ENCODE data around the gene ATP5ME. TPM values are rescaled to one million over a fixed set of nuclear protein-coding genes. Genes with fewer than 3 reads are reported as not detected.

Gene ATP5ME
- total RNA-seq, 1 experiment from 2014 or later: 425 TPM

DNA sequence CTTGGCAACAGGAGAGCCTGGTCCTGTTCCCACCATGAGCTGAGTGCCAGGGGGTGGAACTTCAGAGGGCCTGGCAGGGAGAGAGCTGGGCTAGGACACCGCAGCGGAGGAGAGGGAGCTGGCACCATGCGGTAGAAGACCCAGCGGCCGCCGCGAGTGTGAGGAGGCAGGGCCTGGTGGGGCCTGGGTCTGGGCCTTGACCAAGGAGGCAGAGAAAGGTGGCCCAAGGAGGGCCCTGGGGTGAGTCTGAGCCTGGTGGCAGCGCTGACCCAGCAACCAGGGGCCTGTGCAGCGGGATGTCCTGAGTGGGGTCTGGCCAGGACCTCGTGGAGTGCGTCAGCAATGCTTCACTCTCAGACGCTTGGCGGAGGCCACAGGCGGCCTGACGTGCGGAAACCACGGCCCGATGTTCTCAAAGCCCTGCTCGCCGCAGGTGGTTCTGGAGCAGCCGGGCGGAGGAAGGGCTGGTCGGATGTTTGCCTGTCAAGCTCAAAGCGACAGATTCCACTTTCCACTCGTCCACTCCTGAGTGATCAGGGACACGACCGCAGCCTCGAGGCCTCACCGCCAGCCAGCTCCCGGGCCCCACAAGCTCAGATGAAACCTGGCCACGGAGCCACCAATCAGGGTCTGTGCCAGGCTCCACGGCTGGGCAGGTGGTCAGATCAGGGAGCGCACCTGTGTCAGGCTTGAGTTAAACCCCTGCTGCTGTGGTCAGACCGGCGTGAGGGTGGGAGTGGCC lies 20.8 kb downstream of the ATP5ME start:
- Histone ChIP-seq H3K9ac (ENCODE audit: extremely low read depth, insufficient read length, low read length) (no peak overlapping the region), H4K8ac (replicated peaks; ENCODE audit: insufficient read length, low read depth, low read length) (no peak overlapping the region), H3K27ac (ENCODE audit: insufficient read length, low read depth, low read length) (no peak overlapping the region), H3K4ac (ENCODE audit: low read depth, low read length) (no peak overlapping the region), H3T11ph (ENCODE audit: low read length) (no peak overlapping the region), H4K20me1 (ENCODE audit: control insufficient read depth, insufficient read depth, insufficient read length) (no peaks in the 10 kb centered on the region), H3K79me1 (ENCODE audit: insufficient read depth, low read depth, low read length, poor library complexity, severe bottlenecking) (no peaks in the 10 kb centered on the region), H2AK5ac (ENCODE audit: insufficient read length, low read length) (no peak overlapping the region), H3K14ac (ENCODE audit: insufficient read depth, low read length) (no peak overlapping the region), H3K23ac (ENCODE audit: insufficient read length, low read depth, low read length) (no peak overlapping the region), H2BK12ac (ENCODE audit: insufficient read length, low read depth, low read length) (no peak overlapping the region), H3K4me1 (ENCODE audit: insufficient read depth, low read length) (no peaks in the 10 kb centered on the region), H2BK5ac (ENCODE audit: insufficient read length, low read length) (no peak overlapping the region), H2BK15ac (ENCODE audit: low read depth, low read length) (no peak overlapping the region), H4K91ac (ENCODE audit: insufficient read length, low read depth, low read length) (no peak overlapping the region), H3K56ac (ENCODE audit: insufficient read length, low read depth, low read length) (no peak overlapping the region), H2BK120ac (ENCODE audit: low read depth, low read length, poor library complexity, severe bottlenecking) (no peak overlapping the region), H3K4me2 (ENCODE audit: insufficient read depth, insufficient read length, low read length) (no peak overlapping the region), H2AFZ (ENCODE audit: low read length) (no peak overlapping the region), H3K18ac (ENCODE audit: insufficient read length, low read depth, low read length) (no peak overlapping the region), H3K9me3 (ENCODE audit: control insufficient read depth, low read depth, low read length) (no peaks in the 10 kb centered on the region), H3K27me3 (ENCODE audit: insufficient read depth, low read length) (no peaks in the 10 kb centered on the region), H3K79me2 (ENCODE audit: insufficient read depth, low read length) (no peaks in the 10 kb centered on the region), H4K5ac (ENCODE audit: insufficient read length, low read depth, low read length) (no peak overlapping the region), H3K23me2 (ENCODE audit: insufficient read length, low read depth, low read length, poor library complexity, severe bottlenecking) (no peaks in the 10 kb centered on the region), H2BK20ac (ENCODE audit: low read depth, low read length, poor library complexity, severe bottlenecking) (no peak overlapping the region)
- no peaks in the 10 kb centered on the region; a peak in 1 of 7 replicates for H3K36me3 Mint-ChIP-seq (ENCODE audit: insufficient read depth in 1 of 3, low read depth in 3 of 3)
- H3K27ac Mint-ChIP-seq: no peak overlapping the region
- H3K4me1 Mint-ChIP-seq: peaks cover 2 to 15% of the 10 kb centered on the region in 2 experiments; a peak in 3 of 4 replicates
- H3K9me3 Mint-ChIP-seq: no peaks in the 10 kb centered on the region; a peak in 1 of 5 replicates
- WGBS (ENCODE audit: extremely low coverage, insufficient read length, low lambda C conversion rate): no CpG with 5 or more reads among the region's 35 CpGs
- no peaks in the 10 kb centered on the region; the same call in none of the 2 replicates for H3K27me3 Mint-ChIP-seq (ENCODE audit: low read depth)
- TF ChIP-seq, protein P1, sequence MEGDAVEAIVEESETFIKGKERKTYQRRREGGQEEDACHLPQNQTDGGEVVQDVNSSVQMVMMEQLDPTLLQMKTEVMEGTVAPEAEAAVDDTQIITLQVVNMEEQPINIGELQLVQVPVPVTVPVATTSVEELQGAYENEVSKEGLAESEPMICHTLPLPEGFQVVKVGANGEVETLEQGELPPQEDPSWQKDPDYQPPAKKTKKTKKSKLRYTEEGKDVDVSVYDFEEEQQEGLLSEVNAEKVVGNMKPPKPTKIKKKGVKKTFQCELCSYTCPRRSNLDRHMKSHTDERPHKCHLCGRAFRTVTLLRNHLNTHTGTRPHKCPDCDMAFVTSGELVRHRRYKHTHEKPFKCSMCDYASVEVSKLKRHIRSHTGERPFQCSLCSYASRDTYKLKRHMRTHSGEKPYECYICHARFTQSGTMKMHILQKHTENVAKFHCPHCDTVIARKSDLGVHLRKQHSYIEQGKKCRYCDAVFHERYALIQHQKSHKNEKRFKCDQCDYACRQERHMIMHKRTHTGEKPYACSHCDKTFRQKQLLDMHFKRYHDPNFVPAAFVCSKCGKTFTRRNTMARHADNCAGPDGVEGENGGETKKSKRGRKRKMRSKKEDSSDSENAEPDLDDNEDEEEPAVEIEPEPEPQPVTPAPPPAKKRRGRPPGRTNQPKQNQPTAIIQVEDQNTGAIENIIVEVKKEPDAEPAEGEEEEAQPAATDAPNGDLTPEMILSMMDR (conservative IDR thresholded peaks at IDR 0.05): no peak
- no peak for DNase-seq
- H3K4me3 Mint-ChIP-seq: no peak overlapping the region

All from H9 (cell line).